Measurements from ENCODE around the gene MLPH.

GRCh38 chr2:237592425-237592980 lies 105.5 kb downstream of the MLPH start:
- TF ChIP-seq CTCF (IDR thresholded peaks at IDR 0.05) (no peak), POLR2A (IDR thresholded peaks at IDR 0.05) (no peak)

Data from breast epithelium (tissue), 3 donors.